H9 (cell line): ENCODE data around the gene CLDN34. TPM values are rescaled to one million over a fixed set of nuclear protein-coding genes. Genes with fewer than 3 reads are reported as not detected.

ENCODE experiments used
- DNase-seq: peaks from one replicate; pipeline ENCODE4 v3.0.0-alpha.2; 2017
- H2AFZ ChIP-seq: one replicate; pipeline ENCODE4 v1.6.1; 2013; ENCODE audit warnings: mild to moderate bottlenecking, low read length, control low read depth, moderate library complexity
- H2AK5ac ChIP-seq: 2 replicates; pipeline ENCODE4 v1.6.1; 2013; ENCODE audit warnings: low read length, control low read depth, mixed read lengths; ENCODE audit not compliant: insufficient read length
- H2BK120ac ChIP-seq: one replicate; pipeline ENCODE4 v1.6.1; 2013; ENCODE audit warnings: low read depth, mild to moderate bottlenecking, low read length, control low read depth, inconsistent platforms; ENCODE audit not compliant: poor library complexity, severe bottlenecking
- H2BK12ac ChIP-seq: 2 replicates; pipeline ENCODE4 v1.6.1; 2013; ENCODE audit warnings: low read length, control low read depth, mixed read lengths, low read depth; ENCODE audit not compliant: insufficient read length
- H2BK15ac ChIP-seq: 2 replicates; pipeline ENCODE4 v1.6.1; 2013; ENCODE audit warnings: low read depth, low read length, control low read depth
- H2BK20ac ChIP-seq: one replicate; pipeline ENCODE4 v1.6.1; 2013; ENCODE audit warnings: low read depth, mild to moderate bottlenecking, low read length, control low read depth, inconsistent platforms; ENCODE audit not compliant: poor library complexity, severe bottlenecking
- H2BK5ac ChIP-seq: 2 replicates; pipeline ENCODE4 v1.6.1; 2013; ENCODE audit warnings: low read length, control low read depth, mixed read lengths; ENCODE audit not compliant: insufficient read length
- H3K14ac ChIP-seq: 2 replicates; pipeline ENCODE4 v1.6.1; 2013; ENCODE audit warnings: low read length, control low read depth; ENCODE audit not compliant: insufficient read depth
- H3K18ac ChIP-seq: 2 replicates; pipeline ENCODE4 v1.6.1; 2013; ENCODE audit warnings: low read depth, mild to moderate bottlenecking, mixed read lengths, low read length, control low read depth; ENCODE audit not compliant: insufficient read length
- H3K23ac ChIP-seq: 2 replicates; pipeline ENCODE4 v1.6.1; 2013; ENCODE audit warnings: low read length, control low read depth, mixed read lengths, low read depth; ENCODE audit not compliant: insufficient read length
- H3K23me2 ChIP-seq: 2 replicates; pipeline ENCODE4 v1.6.1; 2013; ENCODE audit warnings: low read depth, mild to moderate bottlenecking, mixed read lengths, low read length, control low read depth; ENCODE audit not compliant: insufficient read length, poor library complexity, severe bottlenecking
- H3K27ac ChIP-seq: 2 replicates; pipeline ENCODE4 v1.5.1; 2013; ENCODE audit warnings: low read length, control low read depth, mixed read lengths, low read depth; ENCODE audit not compliant: insufficient read length
- H3K27me3 ChIP-seq: 2 replicates; pipeline ENCODE4 v1.6.1; 2013; ENCODE audit warnings: low read length, control low read depth, inconsistent platforms; ENCODE audit not compliant: insufficient read depth
- H3K4ac ChIP-seq: 2 replicates; pipeline ENCODE4 v1.6.1; 2013; ENCODE audit warnings: low read depth, mild to moderate bottlenecking, control low read depth, inconsistent platforms, low read length, moderate library complexity
- H3K4me1 ChIP-seq: 2 replicates; pipeline ENCODE4 v1.6.1; 2013; ENCODE audit warnings: low read length, control low read depth, inconsistent platforms; ENCODE audit not compliant: insufficient read depth
- H3K4me2 ChIP-seq: 2 replicates; pipeline ENCODE4 v1.6.1; 2013; ENCODE audit warnings: low read length, control low read depth, mixed read lengths; ENCODE audit not compliant: insufficient read length, insufficient read depth
- H3K56ac ChIP-seq: 2 replicates; pipeline ENCODE4 v1.6.1; 2013; ENCODE audit warnings: low read depth, mild to moderate bottlenecking, mixed read lengths, low read length, control low read depth; ENCODE audit not compliant: insufficient read length
- H3K79me1 ChIP-seq: 2 replicates; pipeline ENCODE4 v1.6.1; 2013; ENCODE audit warnings: low read depth, mild to moderate bottlenecking, moderate library complexity, low read length, control low read depth, inconsistent platforms; ENCODE audit not compliant: insufficient read depth, poor library complexity, severe bottlenecking
- H3K79me2 ChIP-seq: 2 replicates; pipeline ENCODE4 v1.6.1; 2013; ENCODE audit warnings: low read length, control low read depth, inconsistent platforms; ENCODE audit not compliant: insufficient read depth
- H3K9ac ChIP-seq: 2 replicates; pipeline ENCODE4 v1.6.1; 2013; ENCODE audit warnings: low read length, control low read depth, mixed read lengths; ENCODE audit not compliant: insufficient read length; ENCODE audit errors: extremely low read depth
- H3K9me3 ChIP-seq: one replicate; pipeline ENCODE4 v1.6.1; 2013; ENCODE audit warnings: low read depth, low read length, inconsistent platforms; ENCODE audit not compliant: control insufficient read depth
- H3T11ph ChIP-seq: one replicate; pipeline ENCODE4 v1.6.1; 2013; ENCODE audit warnings: mild to moderate bottlenecking, low read length, control low read depth, inconsistent platforms
- H4K20me1 ChIP-seq: one replicate; pipeline ENCODE4 v1.6.1; 2013; ENCODE audit not compliant: control insufficient read depth, insufficient read length, insufficient read depth
- H4K5ac ChIP-seq: 2 replicates; pipeline ENCODE4 v1.6.1; 2013; ENCODE audit warnings: low read depth, mild to moderate bottlenecking, mixed read lengths, low read length, control low read depth; ENCODE audit not compliant: insufficient read length
- H4K8ac ChIP-seq: replicated peaks from 2 replicates; pipeline ENCODE4 v1.6.1; 2013; ENCODE audit warnings: low read length, control low read depth, mixed read lengths, low read depth; ENCODE audit not compliant: insufficient read length
- H4K91ac ChIP-seq: 2 replicates; pipeline ENCODE4 v1.6.1; 2013; ENCODE audit warnings: low read depth, mild to moderate bottlenecking, moderate library complexity, mixed read lengths, low read length, control low read depth; ENCODE audit not compliant: insufficient read length
- H3K27ac Mint-ChIP-seq, 3 experiments: 2 replicates in 2 of 3; 3 replicates in 1 of 3; pipeline ENCODE4 v1.8.0; 2020 to 2021; ENCODE audit warnings: mixed read lengths in 3 of 3, mild to moderate bottlenecking in 1 of 3, moderate library complexity in 1 of 3
- H3K27me3 Mint-ChIP-seq: 2 replicates; pipeline ENCODE4 v1.8.0; 2021; ENCODE audit warnings: low read depth, mild to moderate bottlenecking, moderate library complexity, mixed read lengths
- H3K36me3 Mint-ChIP-seq, 3 experiments: 2 replicates in 2 of 3; 3 replicates in 1 of 3; pipeline ENCODE4 v1.8.0; 2020 to 2021; ENCODE audit warnings: low read depth in 3 of 3, mixed read lengths in 3 of 3; ENCODE audit not compliant: insufficient read depth in 1 of 3
- H3K4me1 Mint-ChIP-seq, 2 experiments: 2 replicates each; pipeline ENCODE4 v1.8.0; 2020; ENCODE audit warnings: mixed read lengths in 2 of 2
- H3K4me3 Mint-ChIP-seq, 2 experiments: 2 replicates in 1 of 2; 3 replicates in 1 of 2; pipeline ENCODE4 v1.8.0; 2020 to 2021; ENCODE audit warnings: mild to moderate bottlenecking in 2 of 2, mixed read lengths in 2 of 2, moderate library complexity in 1 of 2
- H3K9me3 Mint-ChIP-seq, 2 experiments: 2 replicates in 1 of 2; 3 replicates in 1 of 2; pipeline ENCODE4 v1.8.0; 2020; ENCODE audit warnings: mild to moderate bottlenecking in 2 of 2, mixed read lengths in 2 of 2, moderate library complexity in 1 of 2
- WGBS: extraction: QIAGEN DNeasy Blood & Tissue Kit; methylation state at CpG from one replicate; pipeline ENCODE4 v1.1.7; 2013; ENCODE audit warnings: missing lambda C conversion rate, low lambda C conversion rate, mixed read lengths; ENCODE audit not compliant: insufficient read length; ENCODE audit errors: extremely low coverage; 5-methylcytosine and 5-hydroxymethylcytosine counted together
- total RNA-seq: library from RNA; stranded (reverse); gene quantifications from 2 replicates; pipeline ENCODE4 v1.2.1, GENCODE V29; 2021
- TF ChIP-seq, protein P1 (sequence below): fragments of 200-600 bp; sonication (generic); conservative IDR thresholded peaks from 3 replicates; pipeline ENCODE4 v1.8.0; 2021; ENCODE audit warnings: antibody characterized with exemption, mild to moderate bottlenecking

Gene CLDN34
- total RNA-seq, 1 experiment from 2014 or later: 0.39 TPM

DNA sequence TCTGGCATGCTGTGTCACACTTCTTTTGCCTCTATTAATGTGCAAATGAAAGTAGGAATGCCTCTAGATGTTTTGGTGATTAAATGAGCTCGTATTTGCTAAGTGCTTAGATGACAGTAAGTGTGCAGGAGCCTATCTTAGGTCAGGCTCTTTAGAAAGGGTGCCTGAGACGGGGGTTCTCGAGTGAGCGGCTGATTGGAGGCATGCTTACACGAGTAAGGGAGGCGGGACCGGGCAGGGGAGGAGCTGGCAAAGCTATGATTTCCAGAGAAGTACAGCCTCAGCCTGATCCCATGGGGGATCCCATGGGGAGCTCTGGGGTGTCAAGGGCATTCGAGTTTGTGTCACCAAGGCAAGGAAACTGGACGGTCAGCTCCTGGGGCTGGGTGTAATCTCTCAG, 44.8 kb downstream of the CLDN34 start:
- Histone ChIP-seq H4K8ac (no peak overlapping the region), H3K9ac (no peak overlapping the region), H3K79me1 (no peaks in the 10 kb centered on the region), H3K4me2 (peak overlapping the region; percentile 9), H3K18ac (no peak overlapping the region), H2BK120ac (no peak overlapping the region), H4K91ac (no peak overlapping the region), H3K14ac (no peak overlapping the region), H3K27me3 (no peaks in the 10 kb centered on the region), H3K4me1 (peaks cover 15% of the 10 kb centered on the region), H4K20me1 (no peaks in the 10 kb centered on the region), H2BK12ac (no peak overlapping the region), H3K56ac (no peak overlapping the region), H3K79me2 (no peaks in the 10 kb centered on the region), H2AFZ (no peak overlapping the region), H4K5ac (no peak overlapping the region), H2AK5ac (no peak overlapping the region), H3K23ac (no peak overlapping the region), H3K4ac (no peak overlapping the region), H2BK5ac (no peak overlapping the region), H2BK20ac (no peak overlapping the region), H3K23me2 (peaks cover 6% of the 10 kb centered on the region), H3T11ph (no peak overlapping the region), H3K9me3 (no peaks in the 10 kb centered on the region), H2BK15ac (no peak overlapping the region), H3K27ac (no peak overlapping the region)
- H3K36me3 Mint-ChIP-seq: peaks cover 2 to 19% (median 11%) of the 10 kb centered on the region in 3 experiments; a peak in 6 of 7 replicates
- peaks cover 4% of the 10 kb centered on the region; the same call in 1 of the 2 replicates for H3K27me3 Mint-ChIP-seq
- no peak overlapping the region for H3K4me3 Mint-ChIP-seq
- DNase-seq: peak; percentile 44
- H3K4me1 Mint-ChIP-seq: peaks cover 36 to 46% of the 10 kb centered on the region in 2 experiments
- H3K9me3 Mint-ChIP-seq: peaks cover 39 to 60% of the 10 kb centered on the region in 2 experiments
- WGBS: no CpG with 5 or more reads among the region's 9 CpGs
- TF ChIP-seq, protein P1, sequence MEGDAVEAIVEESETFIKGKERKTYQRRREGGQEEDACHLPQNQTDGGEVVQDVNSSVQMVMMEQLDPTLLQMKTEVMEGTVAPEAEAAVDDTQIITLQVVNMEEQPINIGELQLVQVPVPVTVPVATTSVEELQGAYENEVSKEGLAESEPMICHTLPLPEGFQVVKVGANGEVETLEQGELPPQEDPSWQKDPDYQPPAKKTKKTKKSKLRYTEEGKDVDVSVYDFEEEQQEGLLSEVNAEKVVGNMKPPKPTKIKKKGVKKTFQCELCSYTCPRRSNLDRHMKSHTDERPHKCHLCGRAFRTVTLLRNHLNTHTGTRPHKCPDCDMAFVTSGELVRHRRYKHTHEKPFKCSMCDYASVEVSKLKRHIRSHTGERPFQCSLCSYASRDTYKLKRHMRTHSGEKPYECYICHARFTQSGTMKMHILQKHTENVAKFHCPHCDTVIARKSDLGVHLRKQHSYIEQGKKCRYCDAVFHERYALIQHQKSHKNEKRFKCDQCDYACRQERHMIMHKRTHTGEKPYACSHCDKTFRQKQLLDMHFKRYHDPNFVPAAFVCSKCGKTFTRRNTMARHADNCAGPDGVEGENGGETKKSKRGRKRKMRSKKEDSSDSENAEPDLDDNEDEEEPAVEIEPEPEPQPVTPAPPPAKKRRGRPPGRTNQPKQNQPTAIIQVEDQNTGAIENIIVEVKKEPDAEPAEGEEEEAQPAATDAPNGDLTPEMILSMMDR: no peak
- H3K27ac Mint-ChIP-seq: peak overlapping the region in 1 of 3 experiments; percentile 61; a peak in 2 of 7 replicates
